ENCODE data around the gene TTC21A.

The TTC21A gene

GRCh38 chr3:39185326-39185958 is 78.0 kb downstream of the TTC21A start:
- Histone ChIP-seq H3K27ac (ENCODE audit: low read depth, low read length) (no peak overlapping the region), H3K36me3 (ENCODE audit: low read length) (no peaks in the 10 kb centered on the region), H3K27me3 (ENCODE audit: low read length) (no peaks in the 10 kb centered on the region), H3F3A (ENCODE audit: insufficient read depth) (peaks cover 4% of the 10 kb centered on the region; the same call in 1 of the 2 replicates), H3K4me3 (ENCODE audit: insufficient read depth, low read length, poor library complexity, severe bottlenecking) (no peak overlapping the region), H3K9ac (ENCODE audit: low read length) (no peak overlapping the region), H3K79me2 (ENCODE audit: insufficient read depth, low read length) (no peaks in the 10 kb centered on the region), H3K9me2 (replicated peaks; ENCODE audit: insufficient read depth, low read length) (no peaks in the 10 kb centered on the region), H4K20me1 (ENCODE audit: low read depth, low read length) (no peaks in the 10 kb centered on the region), H2AFZ (ENCODE audit: low read depth, low read length, severe bottlenecking) (no peak overlapping the region), H3K9me3 (ENCODE audit: insufficient read depth, low read length) (no peaks in the 10 kb centered on the region), H3K4me2 (ENCODE audit: low read depth, low read length, poor library complexity, severe bottlenecking) (no peak overlapping the region)
- TF ChIP-seq CTCF (IDR thresholded peaks at IDR 0.05; ENCODE audit: insufficient read depth, low read length, poor library complexity, severe bottlenecking) = no peak
- TF ChIP-seq EZH2phosphoT487 (conservative IDR thresholded peaks at IDR 0.05; ENCODE audit: low read length) = no peak

GRCh38 chr3:39185959-39186691 is 78.6 kb downstream of the TTC21A start:
- Histone ChIP-seq H3K4me2 (ENCODE audit: low read depth, low read length, poor library complexity, severe bottlenecking) (no peak overlapping the region), H3K36me3 (ENCODE audit: low read length) (no peaks in the 10 kb centered on the region), H3K9me3 (ENCODE audit: insufficient read depth, low read length) (no peaks in the 10 kb centered on the region), H2AFZ (ENCODE audit: low read depth, low read length, severe bottlenecking) (no peak overlapping the region), H3F3A (ENCODE audit: insufficient read depth) (peaks cover 3% of the 10 kb centered on the region; the same call in 1 of the 2 replicates), H3K9me2 (replicated peaks; ENCODE audit: insufficient read depth, low read length) (no peaks in the 10 kb centered on the region), H3K9ac (ENCODE audit: low read length) (no peak overlapping the region), H3K4me3 (ENCODE audit: insufficient read depth, low read length, poor library complexity, severe bottlenecking) (no peak overlapping the region), H4K20me1 (ENCODE audit: low read depth, low read length) (no peaks in the 10 kb centered on the region), H3K27me3 (ENCODE audit: low read length) (no peaks in the 10 kb centered on the region), H3K27ac (ENCODE audit: low read depth, low read length) (no peak overlapping the region), H3K79me2 (ENCODE audit: insufficient read depth, low read length) (no peaks in the 10 kb centered on the region)
- TF ChIP-seq EZH2phosphoT487 (conservative IDR thresholded peaks at IDR 0.05; ENCODE audit: low read length) = no peak
- TF ChIP-seq CTCF (IDR thresholded peaks at IDR 0.05; ENCODE audit: insufficient read depth, low read length, poor library complexity, severe bottlenecking) = no peak

- no peak overlapping the region for H2AFZ ChIP-seq (ENCODE audit: low read depth, low read length, severe bottlenecking)
- H3K4me2 ChIP-seq (ENCODE audit: low read depth, low read length, poor library complexity, severe bottlenecking) = no peak overlapping the region
- H3F3A ChIP-seq (ENCODE audit: insufficient read depth) = no peaks in the 10 kb centered on the region
- H3K9me3 ChIP-seq (ENCODE audit: insufficient read depth, low read length) = no peaks in the 10 kb centered on the region
- H3K27ac ChIP-seq (ENCODE audit: low read depth, low read length) = no peak overlapping the region
- H3K79me2 ChIP-seq (ENCODE audit: insufficient read depth, low read length) = no peaks in the 10 kb centered on the region
- no peak overlapping the region for H3K9ac ChIP-seq (ENCODE audit: low read length)
- H4K20me1 ChIP-seq (ENCODE audit: low read depth, low read length) = no peaks in the 10 kb centered on the region
- no peak for TF ChIP-seq EZH2phosphoT487 (conservative IDR thresholded peaks at IDR 0.05; ENCODE audit: low read length)
- TF ChIP-seq CTCF (IDR thresholded peaks at IDR 0.05; ENCODE audit: insufficient read depth, low read length, poor library complexity, severe bottlenecking) = no peak
- no peaks in the 10 kb centered on the region for H3K36me3 ChIP-seq (ENCODE audit: low read length)
- H3K9me2 ChIP-seq (replicated peaks; ENCODE audit: insufficient read depth, low read length) = no peaks in the 10 kb centered on the region
- no peak overlapping the region for H3K4me3 ChIP-seq (ENCODE audit: insufficient read depth, low read length, poor library complexity, severe bottlenecking)
- H3K27me3 ChIP-seq (ENCODE audit: low read length) = no peaks in the 10 kb centered on the region
Observed at GRCh38 chr3:39186692-39187151, 79.2 kb downstream of the TTC21A start.
